ENCODE results near the gene DMRTA2.
A peak's percentile ranks its signal among the peaks of the same experiment; 100 is the strongest.

Gene DMRTA2

GRCh38 chr1:50424045-50424883 is 1.0 kb upstream of the DMRTA2 start:
- no peak for DNase-seq (ENCODE audit: low read depth)

GRCh38 chr1:50423670-50424000 is 392 bp upstream of the DMRTA2 start:
- DNase-seq (ENCODE audit: low read depth), result peak; percentile 30

GRCh38 chr1:50422675-50422945 is 633 bp downstream of the DMRTA2 start:
- no peak for DNase-seq (ENCODE audit: low read depth)

GRCh38 chr1:50421768-50422674 is 1.2 kb downstream of the DMRTA2 start:
- no peak for DNase-seq (ENCODE audit: low read depth)

- DNase-seq (ENCODE audit: low read depth), result no peak
Observed at GRCh38 chr1:50421366-50421748, 1.9 kb downstream of the DMRTA2 start.

- peak; percentile 25 for DNase-seq (ENCODE audit: low read depth)
Observed at GRCh38 chr1:50420689-50421365, 2.4 kb downstream of the DMRTA2 start.

- no peak for DNase-seq (ENCODE audit: low read depth)
Observed at GRCh38 chr1:50419907-50420677, 3.2 kb downstream of the DMRTA2 start.

GRCh38 chr1:50419192-50419906 is 3.9 kb downstream of the DMRTA2 start:
- DNase-seq (ENCODE audit: low read depth), result no peak

GRCh38 chr1:50418600-50419109 is 4.6 kb downstream of the DMRTA2 start:
- no peak for DNase-seq (ENCODE audit: low read depth)

- DNase-seq (ENCODE audit: low read depth), result no peak
Observed at GRCh38 chr1:50417946-50418599, 5.2 kb downstream of the DMRTA2 start.

GRCh38 chr1:50417507-50417906 is 5.7 kb downstream of the DMRTA2 start:
- DNase-seq (ENCODE audit: low read depth), result no peak

GRCh38 chr1:50416553-50417453 is 6.4 kb downstream of the DMRTA2 start:
- DNase-seq (ENCODE audit: low read depth), result no peak

GRCh38 chr1:50416150-50416527 is 7.1 kb downstream of the DMRTA2 start:
- DNase-seq (ENCODE audit: low read depth), result no peak

- no peak for DNase-seq (ENCODE audit: low read depth)
Observed at GRCh38 chr1:50415235-50416149, 7.8 kb downstream of the DMRTA2 start.

GRCh38 chr1:50414853-50415234 is 8.4 kb downstream of the DMRTA2 start:
- DNase-seq (ENCODE audit: low read depth), result no peak

- no peak for DNase-seq (ENCODE audit: low read depth)
Observed at GRCh38 chr1:50412813-50413476, 10.3 kb downstream of the DMRTA2 start.

- no peak for DNase-seq (ENCODE audit: low read depth)
Observed at GRCh38 chr1:50405814-50406213, 17.4 kb downstream of the DMRTA2 start.

GRCh38 chr1:50393522-50394120 is 29.6 kb downstream of the DMRTA2 start:
- no peak for DNase-seq (ENCODE audit: low read depth)
